Measurements from ENCODE around the gene FBXL15.

FBXL15 gene

GRCh38 chr10:102420714-102421506 is at the start of gene FBXL15:
Gene FBXL15, plus strand, starts transcription at chr10:102420836. Its CDS starts 294 bp downstream, at chr10:102421130.
- TF ChIP-seq, protein P1, sequence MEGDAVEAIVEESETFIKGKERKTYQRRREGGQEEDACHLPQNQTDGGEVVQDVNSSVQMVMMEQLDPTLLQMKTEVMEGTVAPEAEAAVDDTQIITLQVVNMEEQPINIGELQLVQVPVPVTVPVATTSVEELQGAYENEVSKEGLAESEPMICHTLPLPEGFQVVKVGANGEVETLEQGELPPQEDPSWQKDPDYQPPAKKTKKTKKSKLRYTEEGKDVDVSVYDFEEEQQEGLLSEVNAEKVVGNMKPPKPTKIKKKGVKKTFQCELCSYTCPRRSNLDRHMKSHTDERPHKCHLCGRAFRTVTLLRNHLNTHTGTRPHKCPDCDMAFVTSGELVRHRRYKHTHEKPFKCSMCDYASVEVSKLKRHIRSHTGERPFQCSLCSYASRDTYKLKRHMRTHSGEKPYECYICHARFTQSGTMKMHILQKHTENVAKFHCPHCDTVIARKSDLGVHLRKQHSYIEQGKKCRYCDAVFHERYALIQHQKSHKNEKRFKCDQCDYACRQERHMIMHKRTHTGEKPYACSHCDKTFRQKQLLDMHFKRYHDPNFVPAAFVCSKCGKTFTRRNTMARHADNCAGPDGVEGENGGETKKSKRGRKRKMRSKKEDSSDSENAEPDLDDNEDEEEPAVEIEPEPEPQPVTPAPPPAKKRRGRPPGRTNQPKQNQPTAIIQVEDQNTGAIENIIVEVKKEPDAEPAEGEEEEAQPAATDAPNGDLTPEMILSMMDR (IDR thresholded peaks at IDR 0.05; ENCODE audit: low read depth, low read length): no peak

DNA sequence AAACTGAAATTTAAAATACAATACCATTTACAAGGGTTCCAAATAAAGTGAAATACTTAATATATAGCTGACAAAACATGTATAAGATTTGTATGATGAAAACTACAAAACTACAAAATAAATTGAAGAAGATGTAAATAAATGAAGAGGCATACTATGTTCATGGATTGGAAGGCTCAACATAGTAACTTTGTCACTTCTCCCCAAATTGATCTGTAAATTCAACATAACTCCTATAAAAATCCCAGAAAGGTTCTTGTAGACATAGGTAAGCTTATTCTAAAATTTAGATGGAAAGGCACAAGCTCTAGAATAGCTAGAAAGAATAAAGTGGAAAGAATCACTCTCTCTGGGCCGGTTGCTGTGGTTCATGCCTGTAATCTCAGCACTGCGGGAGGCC is 49.3 kb upstream of the FBXL15 start:
- TF ChIP-seq, protein P1 (IDR thresholded peaks at IDR 0.05; ENCODE audit: low read depth, low read length): no peak
- no peak for DNase-seq (ENCODE audit: low read depth in 2 of 2)
- H3K4me3 ChIP-seq (replicated peaks in 1 of 2; ENCODE audit: low read depth in 2 of 2, low read length in 2 of 2): no peak overlapping the region

More at GRCh38 chr10:102420714-102421506, at the start of gene FBXL15:
- peak within 1 kb of the TSS; percentile 86 to 91 for H3K4me3 ChIP-seq (replicated peaks in 1 of 2; ENCODE audit: low read depth in 2 of 2, low read length in 2 of 2)
- peak; percentile 97 to 98 for DNase-seq (ENCODE audit: low read depth in 2 of 2)

- TF ChIP-seq, protein P1 (IDR thresholded peaks at IDR 0.05; ENCODE audit: low read depth, low read length): peak; percentile 5
- no peak for DNase-seq (ENCODE audit: low read depth in 2 of 2)
- no peak overlapping the region for H3K4me3 ChIP-seq (replicated peaks in 1 of 2; ENCODE audit: low read depth in 2 of 2, low read length in 2 of 2)
These were observed 45.4 kb upstream of the FBXL15 start for GRCh38 chr10:102375250-102375649.

DNA sequence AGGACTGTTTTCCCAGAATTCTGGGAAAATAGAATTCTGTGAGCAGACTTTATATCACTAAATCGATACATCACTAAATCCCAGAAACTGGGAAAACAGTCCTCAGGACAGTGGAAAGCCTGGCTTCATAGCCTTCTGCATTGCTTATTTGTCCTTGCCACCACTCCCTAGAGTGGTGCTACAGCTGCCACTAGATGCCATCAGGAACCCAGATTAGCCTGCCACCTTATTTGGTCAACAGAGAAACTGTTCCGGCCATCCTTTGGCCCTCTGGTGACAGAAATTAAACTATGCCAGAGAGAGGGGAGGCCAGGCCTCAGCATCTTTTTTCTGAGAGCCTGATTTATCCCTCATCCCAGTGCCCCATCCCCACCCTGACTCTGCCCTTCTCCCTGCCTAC is 44.8 kb upstream of the FBXL15 start:
- TF ChIP-seq, protein P1 (IDR thresholded peaks at IDR 0.05; ENCODE audit: low read depth, low read length): no peak
- no peak for DNase-seq (ENCODE audit: low read depth in 2 of 2)
- H3K4me3 ChIP-seq (replicated peaks in 1 of 2; ENCODE audit: low read depth in 2 of 2, low read length in 2 of 2): no peak overlapping the region

GRCh38 chr10:102376901-102377300 is 43.7 kb upstream of the FBXL15 start:
- H3K4me3 ChIP-seq (replicated peaks in 1 of 2; ENCODE audit: low read depth in 2 of 2, low read length in 2 of 2): no peak overlapping the region
- TF ChIP-seq, protein P1 (IDR thresholded peaks at IDR 0.05; ENCODE audit: low read depth, low read length): no peak

GRCh38 chr10:102379383-102379782 is 41.3 kb upstream of the FBXL15 start:
- H3K4me3 ChIP-seq (replicated peaks in 1 of 2; ENCODE audit: low read depth in 2 of 2, low read length in 2 of 2): no peak overlapping the region
- DNase-seq (ENCODE audit: low read depth in 2 of 2): no peak
- TF ChIP-seq, protein P1 (IDR thresholded peaks at IDR 0.05; ENCODE audit: low read depth, low read length): no peak

More at GRCh38 chr10:102376901-102377300, 43.7 kb upstream of the FBXL15 start:
- DNase-seq (ENCODE audit: low read depth in 2 of 2): no peak

Measured in cardiac fibroblast (primary cell).